GM19463 (cell line): ENCODE data around the gene CTAGE6.
"Not testable (repeated sequence)": the region's sequence is repeated elsewhere in the genome, so short reads cannot be mapped to it uniquely, and the experiment has no call there.

ENCODE experiments used
- ATAC-seq: cut with Tn5 transposase; IDR thresholded peaks from one replicate; pipeline ENCODE4 v1.9.1; 2021; ENCODE audit warnings: mild to moderate bottlenecking, moderate library complexity; ENCODE audit not compliant: unreplicated experiment

CTAGE6 gene

GRCh38 chr7:143715543-143716193 lies 41.8 kb downstream of the CTAGE6 start:
- ATAC-seq, result not testable (repeated sequence)

- ATAC-seq, result not testable (repeated sequence)
Measured at GRCh38 chr7:143714581-143715454, 42.7 kb downstream of the CTAGE6 start.

- not testable (repeated sequence) for ATAC-seq
Measured at GRCh38 chr7:143712381-143712780, 45.1 kb downstream of the CTAGE6 start.

- not testable (repeated sequence) for ATAC-seq
Measured at GRCh38 chr7:143711727-143712324, 45.7 kb downstream of the CTAGE6 start.

- not testable (repeated sequence) for ATAC-seq
Measured at GRCh38 chr7:143709895-143710294, 47.6 kb downstream of the CTAGE6 start.
